HFFc6 (cell line): ENCODE measurements around the gene GPX4. TPM values are rescaled to one million over a fixed set of nuclear protein-coding genes. Genes with fewer than 3 reads are reported as not detected.

Experiments
- DNase-seq: peaks from one replicate; pipeline ENCODE4 v3.0.0-alpha.2; 2018
- H3K27ac Mint-ChIP-seq: 2 replicates; pipeline ENCODE4 v1.8.0; 2020; ENCODE audit warnings: mild to moderate bottlenecking, mixed read lengths
- H3K27me3 Mint-ChIP-seq: 2 replicates; pipeline ENCODE4 v1.8.0; 2021; ENCODE audit warnings: mild to moderate bottlenecking, moderate library complexity, mixed read lengths; ENCODE audit not compliant: insufficient read depth
- H3K36me3 Mint-ChIP-seq: 2 replicates; pipeline ENCODE4 v1.8.0; 2021; ENCODE audit warnings: low read depth, mixed read lengths
- H3K4me1 Mint-ChIP-seq: 2 replicates; pipeline ENCODE4 v1.8.0; 2020; ENCODE audit warnings: low read depth, mixed read lengths
- H3K4me3 Mint-ChIP-seq: 2 replicates; pipeline ENCODE4 v1.8.0; 2020; ENCODE audit warnings: mild to moderate bottlenecking, moderate library complexity, mixed read lengths
- H3K9me3 Mint-ChIP-seq: 2 replicates; pipeline ENCODE4 v1.8.0; 2020; ENCODE audit warnings: mild to moderate bottlenecking, mixed read lengths
- CTCF ChIP-seq: fragments of 200-600 bp; sonication (generic); IDR thresholded peaks from 2 replicates; pipeline ENCODE4 v1.5.0; 2021; ENCODE audit warnings: antibody characterized with exemption, mild to moderate bottlenecking
- total RNA-seq, 6 experiments: library from RNA; stranded (reverse); fragmentation: NEBNext Ultra II Directional; extraction: Animal tissue kit (Norgen Biotek cat#: 25700); gene quantifications; 2 replicates in 1 of 6; 3 replicates in 5 of 6; pipeline ENCODE4 v1.2.3, GENCODE V29; 2021

GPX4 gene
- total RNA-seq, 6 experiments from 2014 or later: 193 to 237 (median 223) TPM

DNA sequence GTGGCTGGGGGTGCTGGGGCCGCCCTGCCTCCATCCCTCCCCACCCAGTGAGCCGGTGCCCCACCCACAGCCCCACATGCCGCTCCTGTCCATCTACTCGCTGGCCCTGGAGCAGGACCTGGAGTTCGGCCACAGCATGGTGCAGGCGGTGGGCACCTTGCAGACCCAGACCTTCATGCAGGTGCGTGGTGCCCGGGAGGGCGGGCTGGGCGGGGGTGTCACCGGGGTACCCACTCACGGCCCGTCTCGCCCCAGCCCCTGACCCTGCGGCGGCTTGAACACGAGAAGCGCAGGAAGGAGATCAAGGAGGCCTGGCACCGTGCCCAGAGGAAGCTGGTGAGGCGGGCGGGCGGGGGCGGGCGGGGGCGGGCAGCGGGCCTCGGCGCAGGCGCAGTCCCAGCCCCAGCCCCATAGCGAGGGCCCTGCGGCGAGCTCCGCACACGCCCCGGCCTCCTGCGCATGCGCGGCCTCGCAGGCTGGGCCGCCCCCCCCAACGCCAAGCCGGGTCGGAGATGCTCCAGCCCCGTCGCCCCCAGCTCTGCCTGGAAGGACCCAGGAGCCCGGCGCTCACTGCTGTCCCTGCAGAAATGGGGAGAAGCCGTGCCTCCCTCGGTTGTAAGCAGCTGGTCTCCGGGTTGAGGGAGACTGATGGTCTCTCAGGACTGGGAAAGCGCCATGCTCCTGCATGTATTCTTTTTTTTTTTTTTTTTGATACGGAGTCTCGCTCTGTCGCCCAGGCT lies 29.1 kb upstream of the GPX4 start:
- no peaks in the 10 kb centered on the region for H3K9me3 Mint-ChIP-seq
- H3K27ac Mint-ChIP-seq: no peak overlapping the region
- H3K27me3 Mint-ChIP-seq: peaks cover 10% of the 10 kb centered on the region; the same call in 1 of the 2 replicates
- DNase-seq: no peak
- no peak overlapping the region for H3K4me3 Mint-ChIP-seq
- no peak for TF ChIP-seq CTCF
- no peaks in the 10 kb centered on the region for H3K36me3 Mint-ChIP-seq
- H3K4me1 Mint-ChIP-seq: peaks cover 13% of the 10 kb centered on the region

DNA sequence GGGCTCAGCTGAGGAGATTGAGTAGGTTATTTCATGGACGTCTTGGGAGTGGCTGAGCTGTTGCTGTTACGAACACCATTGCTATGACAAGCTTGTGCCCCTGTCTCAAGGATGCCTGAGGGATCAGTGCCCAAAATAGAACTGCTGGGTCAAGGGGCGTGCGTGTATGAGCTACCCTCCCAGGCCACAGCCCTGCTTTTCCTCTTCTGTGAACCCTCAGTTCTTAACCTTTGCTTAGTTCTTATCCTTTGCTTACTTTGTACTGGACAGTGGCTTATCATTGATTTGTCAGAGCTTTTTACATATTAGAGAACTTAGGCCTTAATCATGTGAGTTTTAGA lies 27.8 kb upstream of the GPX4 start:
- no peaks in the 10 kb centered on the region for H3K36me3 Mint-ChIP-seq
- no peak for TF ChIP-seq CTCF
- no peak overlapping the region for H3K27ac Mint-ChIP-seq
- no peaks in the 10 kb centered on the region for H3K9me3 Mint-ChIP-seq
- H3K27me3 Mint-ChIP-seq: peaks cover 6% of the 10 kb centered on the region; the same call in 1 of the 2 replicates
- peaks cover 13% of the 10 kb centered on the region for H3K4me1 Mint-ChIP-seq
- no peak for DNase-seq
- no peak overlapping the region for H3K4me3 Mint-ChIP-seq

GRCh38 chr19:1076951-1077350 lies 26.8 kb upstream of the GPX4 start:
- Mint-ChIP-seq H3K9me3 (no peaks in the 10 kb centered on the region), H3K27me3 (peaks cover 6% of the 10 kb centered on the region; the same call in 1 of the 2 replicates), H3K27ac (no peak overlapping the region), H3K36me3 (no peaks in the 10 kb centered on the region), H3K4me1 (peaks cover 9% of the 10 kb centered on the region), H3K4me3 (no peak overlapping the region)
- no peak for TF ChIP-seq CTCF
- no peak for DNase-seq

DNA sequence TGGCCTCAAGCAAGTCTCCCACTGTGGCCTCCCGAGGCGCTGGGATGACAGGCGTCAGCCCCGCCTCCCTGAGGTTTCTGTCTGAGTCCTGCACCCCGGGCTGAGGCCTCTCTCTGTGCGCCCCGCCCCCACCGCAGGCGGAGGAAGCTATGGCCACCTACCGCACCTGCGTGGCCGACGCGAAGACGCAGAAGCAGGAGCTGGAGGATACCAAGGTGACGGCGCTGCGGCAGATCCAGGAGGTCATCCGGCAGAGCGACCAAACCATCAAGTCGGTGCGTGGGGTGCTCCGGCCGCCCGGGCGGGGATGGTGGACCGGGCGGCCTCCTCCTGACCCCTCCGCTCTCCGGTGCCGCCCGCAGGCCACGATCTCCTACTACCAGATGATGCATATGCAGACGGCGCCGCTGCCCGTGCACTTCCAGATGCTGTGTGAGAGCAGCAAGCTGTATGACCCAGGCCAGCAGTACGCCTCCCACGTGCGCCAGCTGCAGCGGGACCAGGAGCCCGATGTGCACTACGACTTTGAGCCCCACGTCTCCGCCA lies 24.2 kb upstream of the GPX4 start:
- Mint-ChIP-seq H3K9me3 (no peaks in the 10 kb centered on the region), H3K27me3 (peaks cover 4% of the 10 kb centered on the region; the same call in 1 of the 2 replicates), H3K4me3 (no peak overlapping the region), H3K36me3 (no peaks in the 10 kb centered on the region), H3K27ac (no peak overlapping the region), H3K4me1 (peaks cover 7% of the 10 kb centered on the region; the same call in 1 of the 2 replicates)
- no peak for TF ChIP-seq CTCF
- DNase-seq: no peak

DNA sequence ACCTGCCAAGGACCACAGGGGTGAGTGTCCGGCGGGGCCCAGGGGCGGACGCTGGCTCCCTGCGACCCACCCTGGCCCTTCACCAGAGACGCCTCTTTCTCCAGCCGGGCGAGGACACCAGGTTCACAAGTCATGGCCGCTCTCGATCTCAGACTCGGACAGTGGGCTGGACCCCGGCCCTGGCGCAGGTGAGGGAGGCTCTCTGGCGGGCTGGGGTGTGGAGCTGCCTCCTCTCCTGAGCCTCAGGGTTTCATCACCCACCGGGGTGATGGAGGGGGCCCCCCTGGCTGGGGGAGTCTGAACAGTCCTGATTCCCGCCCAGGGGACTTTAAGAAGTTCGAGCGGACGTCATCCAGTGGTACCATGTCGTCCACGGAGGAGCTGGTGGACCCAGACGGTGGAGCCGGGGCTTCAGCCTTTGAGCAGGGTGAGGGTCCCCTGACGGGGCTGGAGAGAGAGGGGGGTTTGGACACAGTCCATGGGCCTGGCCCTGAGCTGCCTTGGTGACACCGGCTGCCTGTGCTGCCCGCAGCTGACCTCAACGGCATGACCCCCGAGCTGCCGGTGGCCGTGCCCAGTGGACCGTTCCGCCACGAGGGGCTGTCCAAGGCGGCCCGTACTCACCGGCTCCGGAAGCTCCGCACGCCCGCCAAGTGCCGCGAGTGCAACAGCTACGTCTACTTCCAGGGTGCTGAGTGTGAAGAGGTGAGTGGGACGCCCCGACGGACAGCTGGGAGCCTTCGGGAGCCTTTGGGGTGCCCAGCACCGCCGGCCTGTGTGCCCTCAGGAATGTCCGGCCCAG lies 23.2 kb upstream of the GPX4 start:
- Mint-ChIP-seq H3K27me3 (peaks cover under 1% of the 10 kb centered on the region; the same call in 1 of the 2 replicates), H3K27ac (no peak overlapping the region), H3K9me3 (no peaks in the 10 kb centered on the region), H3K4me1 (peaks cover 5% of the 10 kb centered on the region; the same call in 1 of the 2 replicates), H3K36me3 (no peaks in the 10 kb centered on the region), H3K4me3 (no peak overlapping the region)
- no peak for DNase-seq
- no peak for TF ChIP-seq CTCF
